Common myeloid progenitor, CD34-positive (primary cell): ENCODE measurements around the gene NMRK1.

Source experiments
- CTCF ChIA-PET: fragments of 350-600 bp; sonication (Branson Sonifier 250); formaldehyde crosslinking; loops from one replicate; lab custom pipeline; 2021; ENCODE audit warnings: antibody characterized with exemption; lab: Charles Lee
- POLR2A ChIA-PET: fragments of 350-600 bp; sonication (Branson Sonifier 250); formaldehyde crosslinking; loops from one replicate; lab custom pipeline; 2021; ENCODE audit warnings: antibody characterized with exemption; lab: Charles Lee
- DNase-seq, 3 donors: peaks; one replicate each; pipeline versions ENCODE4 v3.0.0 to v3.0.0-alpha.2; 2013
- H3K27ac ChIP-seq, 2 experiments: 1 replicate in 1 of 2; 2 replicates in 1 of 2; pipeline ENCODE4 v1.7.0; 2013; ENCODE audit warnings: inconsistent platforms in 2 of 2, low read length in 2 of 2, mild to moderate bottlenecking in 2 of 2, low read depth in 1 of 2, moderate library complexity in 1 of 2; ENCODE audit not compliant: severe bottlenecking in 2 of 2, insufficient read depth in 1 of 2, poor library complexity in 1 of 2
- H3K27me3 ChIP-seq, 5 experiments: replicated peaks in 2 of 5; 1 replicate in 3 of 5; 2 replicates in 2 of 5; pipeline versions ENCODE4 v1.6.1 to v1.7.0; 2013; ENCODE audit warnings: low read length in 4 of 5, mild to moderate bottlenecking in 2 of 5, moderate library complexity in 2 of 5, inconsistent platforms in 1 of 5; ENCODE audit not compliant: insufficient read depth in 5 of 5, control insufficient read depth in 4 of 5
- H3K36me3 ChIP-seq, 4 experiments: 1 replicate in 2 of 4; 2 replicates in 2 of 4; pipeline versions ENCODE4 v1.6.1 to v1.7.0; 2013; ENCODE audit warnings: low read length in 3 of 4, control low read depth in 1 of 4, mild to moderate bottlenecking in 1 of 4; ENCODE audit not compliant: control insufficient read depth in 4 of 4, insufficient read depth in 4 of 4
- H3K4me1 ChIP-seq, 4 experiments: 1 replicate in 3 of 4; 2 replicates in 1 of 4; pipeline versions ENCODE4 v1.6.1 to v1.7.1; 2013; ENCODE audit warnings: low read length in 3 of 4, mild to moderate bottlenecking in 3 of 4, control low read depth in 1 of 4, inconsistent platforms in 1 of 4, moderate library complexity in 1 of 4; ENCODE audit not compliant: control insufficient read depth in 4 of 4, insufficient read depth in 4 of 4; ENCODE audit errors: control extremely low read depth in 1 of 4
- H3K4me3 ChIP-seq, 7 experiments: 1 replicate in 4 of 7; 2 replicates in 3 of 7; pipeline versions ENCODE4 v1.5.1 to v1.7.0; 2013; ENCODE audit warnings: mild to moderate bottlenecking in 7 of 7, low read length in 6 of 7, moderate library complexity in 6 of 7, inconsistent platforms in 2 of 7, low read depth in 2 of 7, control low read depth in 1 of 7; ENCODE audit not compliant: insufficient read depth in 4 of 7, control insufficient read depth in 1 of 7; ENCODE audit errors: extremely low read depth in 1 of 7
- H3K9me3 ChIP-seq, 5 experiments: 1 replicate in 4 of 5; 2 replicates in 1 of 5; pipeline versions ENCODE4 v1.6.1 to v1.7.1; 2013; ENCODE audit warnings: low read length in 4 of 5, mild to moderate bottlenecking in 2 of 5, inconsistent platforms in 1 of 5, low read depth in 1 of 5, moderate library complexity in 1 of 5; ENCODE audit not compliant: control insufficient read depth in 4 of 5, insufficient read depth in 2 of 5; ENCODE audit errors: control extremely low read depth in 1 of 5
- WGBS: methylation state at CpG from one replicate; pipeline ENCODE4 v1.1.5; 2013; ENCODE audit not compliant: insufficient coverage; 5-methylcytosine and 5-hydroxymethylcytosine counted together

The NMRK1 gene

GRCh38 chr9:75130172-75130571 is 42.2 kb upstream of the NMRK1 start:
- ChIA-PET CTCF (interaction anchor here (1.0 kb wide), 1 partner anchor 15 kb away, joined by 3 read pairs; no protein-coding TSS in a partner anchor), POLR2A (no interaction called here)
- Histone ChIP-seq H3K27me3 (no peaks in the 10 kb centered on the region), H3K36me3 (peaks cover 11 to 39% (median 28%) of the 10 kb centered on the region in 4 experiments), H3K27ac (no peak overlapping the region), H3K9me3 (no peaks in the 10 kb centered on the region), H3K4me1 (no peaks in the 10 kb centered on the region), H3K4me3 (no peak overlapping the region)
- 100% methylated on average over 3 of the region's 5 CpGs for WGBS
- DNase-seq = no peak

GRCh38 chr9:75128535-75128934 is 40.6 kb upstream of the NMRK1 start:
- ChIA-PET CTCF (no interaction called here), POLR2A (no interaction called here)
- no CpG with 5 or more reads among the region's 2 CpGs for WGBS
- Histone ChIP-seq H3K4me3 (no peak overlapping the region), H3K36me3 (peaks cover 11 to 28% (median 23%) of the 10 kb centered on the region in 4 experiments), H3K27me3 (no peaks in the 10 kb centered on the region), H3K27ac (no peak overlapping the region), H3K9me3 (no peaks in the 10 kb centered on the region), H3K4me1 (no peaks in the 10 kb centered on the region)
- no peak for DNase-seq

DNA sequence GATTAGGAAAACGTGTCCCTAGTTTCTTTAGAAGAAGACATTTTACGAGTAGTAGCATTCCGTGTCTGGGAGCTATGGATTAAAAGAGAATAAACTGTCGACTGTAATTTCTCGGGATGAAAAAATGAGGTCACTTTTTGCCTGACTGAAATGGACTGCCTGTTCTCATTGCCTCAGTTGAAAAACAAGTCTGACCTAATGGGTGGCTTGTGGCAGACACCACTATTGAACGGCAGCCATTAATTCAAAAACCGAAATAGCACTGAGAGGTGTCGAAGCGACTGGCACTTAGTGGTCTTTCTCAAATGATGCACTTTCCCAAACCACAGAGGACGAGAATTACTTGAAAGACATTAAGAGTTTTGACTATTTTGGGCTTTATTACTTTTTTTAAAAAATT is 35.7 kb upstream of the NMRK1 start:
- Histone ChIP-seq H3K9me3 (no peaks in the 10 kb centered on the region), H3K27ac (no peak overlapping the region), H3K27me3 (no peaks in the 10 kb centered on the region), H3K4me3 (no peak overlapping the region), H3K4me1 (no peaks in the 10 kb centered on the region), H3K36me3 (peaks cover 4 to 30% (median 13%) of the 10 kb centered on the region in 4 experiments)
- no peak for DNase-seq
- POLR2A ChIA-PET = no interaction called here
- CTCF ChIA-PET = no interaction called here
- 99% methylated on average over 6 of the region's 10 CpGs for WGBS

- Histone ChIP-seq H3K9me3 (peaks cover 0 to 2% (median 0%) of the 10 kb centered on the region in 5 experiments), H3K4me3 (no peak overlapping the region), H3K27ac (no peak overlapping the region), H3K27me3 (no peaks in the 10 kb centered on the region), H3K4me1 (no peaks in the 10 kb centered on the region), H3K36me3 (peaks cover 4 to 43% (median 20%) of the 10 kb centered on the region in 4 experiments)
- DNase-seq = no peak
- CTCF ChIA-PET = interaction anchor here (1.3 kb wide), 1 partner anchor 30 kb away, joined by 5 read pairs; no protein-coding TSS in a partner anchor
- POLR2A ChIA-PET = no interaction called here
- WGBS = 96% methylated on average over 4 of the region's 5 CpGs
Measured at GRCh38 chr9:75121914-75122558, 34.1 kb upstream of the NMRK1 start.

GRCh38 chr9:75120686-75121085 is 32.7 kb upstream of the NMRK1 start:
- ChIA-PET CTCF (no interaction called here), POLR2A (no interaction called here)
- Histone ChIP-seq H3K4me3 (no peak overlapping the region), H3K27ac (no peak overlapping the region), H3K4me1 (peaks cover 0 to 4% (median 1%) of the 10 kb centered on the region in 4 experiments), H3K9me3 (peaks cover 0 to 2% (median 0%) of the 10 kb centered on the region in 5 experiments), H3K27me3 (no peaks in the 10 kb centered on the region), H3K36me3 (peaks cover 4 to 43% (median 20%) of the 10 kb centered on the region in 4 experiments)
- 100% methylated on average over 4 of the region's 4 CpGs for WGBS
- no peak for DNase-seq

GRCh38 chr9:75117564-75117963 is 29.6 kb upstream of the NMRK1 start:
- H3K36me3 ChIP-seq = peaks cover 4 to 42% (median 20%) of the 10 kb centered on the region in 4 experiments
- H3K4me1 ChIP-seq = peaks cover 0 to 4% (median 1%) of the 10 kb centered on the region in 4 experiments
- no peak overlapping the region for H3K27ac ChIP-seq
- DNase-seq = no peak
- no peaks in the 10 kb centered on the region for H3K27me3 ChIP-seq
- peaks cover 0 to 2% (median 0%) of the 10 kb centered on the region in 5 experiments for H3K9me3 ChIP-seq
- H3K4me3 ChIP-seq = no peak overlapping the region
- POLR2A ChIA-PET = no interaction called here
- WGBS = 100% methylated on average over 1 of the region's 1 CpG
- CTCF ChIA-PET = no interaction called here

DNA sequence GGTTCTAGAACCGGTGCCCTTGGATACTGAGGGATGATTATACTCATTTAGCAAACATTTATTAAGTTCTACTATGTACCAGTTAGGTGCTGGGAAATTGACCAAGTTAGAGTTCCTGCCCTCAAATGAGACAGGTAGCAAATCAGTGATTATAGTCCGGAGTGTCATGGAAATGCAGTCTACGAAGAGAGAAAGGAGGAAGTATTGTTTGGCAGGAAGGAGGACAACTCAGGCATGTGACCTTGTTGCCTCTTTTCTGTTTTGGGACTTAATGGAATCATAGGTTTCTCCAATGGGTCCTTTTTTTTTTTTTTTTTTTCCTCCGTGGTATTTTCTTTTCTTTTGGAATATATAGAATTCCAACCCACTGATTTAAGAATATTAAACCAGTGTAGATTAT is 28.4 kb upstream of the NMRK1 start:
- CTCF ChIA-PET = no interaction called here
- Histone ChIP-seq H3K4me3 (no peak overlapping the region), H3K36me3 (peaks cover 4 to 31% (median 16%) of the 10 kb centered on the region in 4 experiments), H3K9me3 (peaks cover 0 to 2% (median 0%) of the 10 kb centered on the region in 5 experiments), H3K27me3 (no peaks in the 10 kb centered on the region), H3K27ac (no peak overlapping the region), H3K4me1 (peaks cover 0 to 4% (median 1%) of the 10 kb centered on the region in 4 experiments)
- POLR2A ChIA-PET = no interaction called here
- DNase-seq = peak in 1 of 3 donors; percentile 11
- WGBS = 15% methylated on average over 2 of the region's 4 CpGs
